GM08714 (cell line): ENCODE measurements around the gene NEK2.
"Not testable (repeated sequence)": the region's sequence is repeated elsewhere in the genome, so short reads cannot be mapped to it uniquely, and the experiment has no call there.

Experiments
- H3K4me3 ChIP-seq: fragments of 200-500 bp; sonication (Bioruptor generic); 2 replicates; pipeline ENCODE4 v1.5.1; 2014; ENCODE audit warnings: mild to moderate bottlenecking, low read length, inconsistent platforms
- ZNF274 ChIP-seq: IDR thresholded peaks from 2 replicates; pipeline ENCODE4 v1.6.1; 2012; ENCODE audit warnings: mild to moderate bottlenecking, low read depth, low read length

Gene NEK2

GRCh38 chr1:211704543-211704942 is 29.1 kb upstream of the NEK2 start:
- no peak for TF ChIP-seq ZNF274
- no peak overlapping the region for H3K4me3 ChIP-seq

- no peak for TF ChIP-seq ZNF274
- no peak overlapping the region for H3K4me3 ChIP-seq
Observed at GRCh38 chr1:211703812-211704537, 28.6 kb upstream of the NEK2 start.

GRCh38 chr1:211701733-211702132 is 26.3 kb upstream of the NEK2 start:
- TF ChIP-seq ZNF274: no peak
- H3K4me3 ChIP-seq: no peak overlapping the region

- H3K4me3 ChIP-seq: no peak overlapping the region
- TF ChIP-seq ZNF274: no peak
Observed at GRCh38 chr1:211699059-211699458, 23.6 kb upstream of the NEK2 start.

GRCh38 chr1:211698161-211699026 is 23.0 kb upstream of the NEK2 start:
- no peak overlapping the region for H3K4me3 ChIP-seq
- TF ChIP-seq ZNF274: no peak

- no peak overlapping the region for H3K4me3 ChIP-seq
- TF ChIP-seq ZNF274: no peak
Observed at GRCh38 chr1:211697356-211697755, 21.9 kb upstream of the NEK2 start.

GRCh38 chr1:211695135-211695816 is 19.9 kb upstream of the NEK2 start:
- no peak for TF ChIP-seq ZNF274
- H3K4me3 ChIP-seq: no peak overlapping the region

GRCh38 chr1:211693911-211694310 is 18.5 kb upstream of the NEK2 start:
- not testable (repeated sequence) for H3K4me3 ChIP-seq

GRCh38 chr1:211688421-211688820 is 13.0 kb upstream of the NEK2 start:
- no peak overlapping the region for H3K4me3 ChIP-seq
- TF ChIP-seq ZNF274: no peak

GRCh38 chr1:211687462-211688215 is 12.2 kb upstream of the NEK2 start:
- no peak overlapping the region for H3K4me3 ChIP-seq
- TF ChIP-seq ZNF274: no peak

- TF ChIP-seq ZNF274: no peak
Observed at GRCh38 chr1:211685823-211686222, 10.4 kb upstream of the NEK2 start.

GRCh38 chr1:211684791-211685190 is 9.4 kb upstream of the NEK2 start:
- H3K4me3 ChIP-seq: no peak overlapping the region
- TF ChIP-seq ZNF274: no peak

More at GRCh38 chr1:211685823-211686222, 10.4 kb upstream of the NEK2 start:
- H3K4me3 ChIP-seq: no peak overlapping the region

- H3K4me3 ChIP-seq: no peak overlapping the region
- no peak for TF ChIP-seq ZNF274
Observed at GRCh38 chr1:211684331-211684730, 8.9 kb upstream of the NEK2 start.

- TF ChIP-seq ZNF274: no peak
- H3K4me3 ChIP-seq: no peak overlapping the region
Observed at GRCh38 chr1:211683396-211684297, 8.2 kb upstream of the NEK2 start.

GRCh38 chr1:211682186-211682585 is 6.8 kb upstream of the NEK2 start:
- H3K4me3 ChIP-seq: not testable (repeated sequence)
